Caco-2 (cell line): ENCODE data around the gene CAMTA2. TPM values are rescaled to one million over a fixed set of nuclear protein-coding genes. Genes with fewer than 3 reads are reported as not detected.
A peak's percentile ranks its signal among the peaks of the same experiment; 100 is the strongest.

ENCODE experiments used
- BruUV-seq: library from RNA; stranded (reverse); fragments of 400-500 nt; replicated peaks from 2 replicates; lab custom pipeline; 2021; lab: Mats Ljungman, UMichigan
- CTCF ChIA-PET: fragments of 300-600 bp; sonication (Branson Sonifier 250); formaldehyde crosslinking; loops from one replicate; lab custom pipeline; 2022; ENCODE audit warnings: antibody characterized with exemption; lab: Charles Lee
- POLR2A ChIA-PET: fragments of 300-600 bp; sonication (Branson Sonifier 250); formaldehyde crosslinking; loops from one replicate; lab custom pipeline; 2022; ENCODE audit warnings: antibody characterized with exemption; lab: Charles Lee
- DNase-seq, 2 experiments: peaks; one replicate each; pipeline versions ENCODE4 v3.0.0 to v3.0.0-alpha.2; 2020 to 2022
- H3K27me3 ChIP-seq: replicated peaks from 2 replicates; pipeline ENCODE4 v1.6.0; 2011; ENCODE audit warnings: low read length; ENCODE audit not compliant: control insufficient read depth, insufficient read depth
- H3K36me3 ChIP-seq: 2 replicates; pipeline ENCODE4 v1.5.1; 2011; ENCODE audit warnings: low read length; ENCODE audit not compliant: control insufficient read depth, insufficient read depth
- H3K4me1 ChIP-seq: fragments of 250-450 bp; sonication (Bioruptor Pico); 2 replicates; pipeline ENCODE4 v1.5.1; 2020; ENCODE audit warnings: mild to moderate bottlenecking
- H3K4me3 ChIP-seq: 2 replicates; pipeline ENCODE4 v1.5.1; 2011; ENCODE audit warnings: low read depth, mild to moderate bottlenecking, control low read depth, low read length
- H3K9me3 ChIP-seq: fragments of 250-450 bp; sonication (Bioruptor Pico); 2 replicates; pipeline ENCODE4 v1.5.1; 2020; ENCODE audit warnings: mild to moderate bottlenecking, moderate library complexity
- H3K27ac Mint-ChIP-seq: one replicate; pipeline ENCODE4 v1.8.0; 2022; ENCODE audit warnings: mixed read lengths; ENCODE audit not compliant: unreplicated experiment
- H3K27me3 Mint-ChIP-seq: one replicate; pipeline ENCODE4 v1.8.0; 2022; ENCODE audit warnings: mixed read lengths; ENCODE audit not compliant: insufficient read depth, unreplicated experiment
- H3K36me3 Mint-ChIP-seq: one replicate; pipeline ENCODE4 v1.8.0; 2022; ENCODE audit warnings: mild to moderate bottlenecking, mixed read lengths; ENCODE audit not compliant: insufficient read depth, unreplicated experiment
- H3K4me1 Mint-ChIP-seq: one replicate; pipeline ENCODE4 v1.8.0; 2022; ENCODE audit warnings: low read depth, mixed read lengths; ENCODE audit not compliant: unreplicated experiment
- H3K4me3 Mint-ChIP-seq: one replicate; pipeline ENCODE4 v1.8.0; 2022; ENCODE audit warnings: mild to moderate bottlenecking, moderate library complexity, mixed read lengths; ENCODE audit not compliant: unreplicated experiment
- H3K9me3 Mint-ChIP-seq: one replicate; pipeline ENCODE4 v1.8.0; 2022; ENCODE audit warnings: mixed read lengths; ENCODE audit not compliant: unreplicated experiment
- CTCF ChIP-seq, 2 experiments: fragments of 200-600 bp in 1 of 2; IDR thresholded peaks; 1 replicate in 1 of 2; 2 replicates in 1 of 2; pipeline versions ENCODE4 v1.5.1 to v1.8.0; 2011 to 2022; ENCODE audit warnings: antibody characterized with exemption in 1 of 2, control low read depth in 1 of 2, inconsistent platforms in 1 of 2, low read depth in 1 of 2, low read length in 1 of 2, mild to moderate bottlenecking in 1 of 2, moderate library complexity in 1 of 2; ENCODE audit not compliant: insufficient read depth in 1 of 2, severe bottlenecking in 1 of 2, unreplicated experiment in 1 of 2
- intact Hi-C: fragments of 100-400 bp; cut with micrococcal nuclease; formaldehyde crosslinking; loops from one replicate; pipeline ENCODE4 v1.10.0; 2022; ENCODE audit not compliant: unreplicated experiment
- total RNA-seq: library from RNA; stranded (reverse); gene quantifications from 2 replicates; pipeline ENCODE4 v1.2.3, GENCODE V29; 2022

Gene CAMTA2
- total RNA-seq, 1 experiment from 2014 or later: 18.8 TPM

- intact Hi-C loops: no loop called here
- Histone ChIP-seq H3K4me3 (no peak overlapping the region), H3K27me3 (no peaks in the 10 kb centered on the region), H3K9me3 (no peaks in the 10 kb centered on the region), H3K4me1 (no peaks in the 10 kb centered on the region), H3K36me3 (no peaks in the 10 kb centered on the region)
- BruUV-seq: no TSS peak
- Mint-ChIP-seq H3K4me1 (peaks cover 5% of the 10 kb centered on the region), H3K9me3 (no peaks in the 10 kb centered on the region), H3K4me3 (no peak overlapping the region), H3K36me3 (peaks cover 15% of the 10 kb centered on the region), H3K27ac (no peak overlapping the region), H3K27me3 (no peaks in the 10 kb centered on the region)
- POLR2A ChIA-PET: no interaction called here
- CTCF ChIA-PET: no interaction called here
- TF ChIP-seq CTCF (IDR thresholded peaks at IDR 0.05; ENCODE audit: insufficient read depth in 1 of 2, low read depth in 1 of 2, low read length in 1 of 2, severe bottlenecking in 1 of 2, unreplicated experiment in 1 of 2): no peak
- DNase-seq: no peak
These were observed 51.0 kb downstream of the CAMTA2 start for GRCh38 chr17:4936436-4936835.

GRCh38 chr17:4935650-4936049 is 51.8 kb downstream of the CAMTA2 start:
- Histone ChIP-seq H3K4me3 (no peak overlapping the region), H3K36me3 (no peaks in the 10 kb centered on the region), H3K4me1 (no peaks in the 10 kb centered on the region), H3K27me3 (no peaks in the 10 kb centered on the region), H3K9me3 (no peaks in the 10 kb centered on the region)
- Mint-ChIP-seq H3K4me1 (no peaks in the 10 kb centered on the region), H3K4me3 (no peak overlapping the region), H3K27me3 (no peaks in the 10 kb centered on the region), H3K9me3 (no peaks in the 10 kb centered on the region), H3K36me3 (peaks cover 19% of the 10 kb centered on the region), H3K27ac (no peak overlapping the region)
- ChIA-PET POLR2A (no interaction called here), CTCF (no interaction called here)
- DNase-seq: no peak
- intact Hi-C loops: no loop called here
- no peak for TF ChIP-seq CTCF (IDR thresholded peaks at IDR 0.05; ENCODE audit: insufficient read depth in 1 of 2, low read depth in 1 of 2, low read length in 1 of 2, severe bottlenecking in 1 of 2, unreplicated experiment in 1 of 2)
- BruUV-seq: no TSS peak

GRCh38 chr17:4934173-4934979 is 53.1 kb downstream of the CAMTA2 start:
- H3K9me3 ChIP-seq: no peaks in the 10 kb centered on the region
- TF ChIP-seq CTCF (IDR thresholded peaks at IDR 0.05; ENCODE audit: insufficient read depth in 1 of 2, low read depth in 1 of 2, low read length in 1 of 2, severe bottlenecking in 1 of 2, unreplicated experiment in 1 of 2): peak in 1 of 2 experiments; percentile 16
- Mint-ChIP-seq H3K9me3 (no peaks in the 10 kb centered on the region), H3K27ac (peak overlapping the region; percentile 64), H3K4me3 (no peak overlapping the region), H3K4me1 (no peaks in the 10 kb centered on the region), H3K36me3 (peaks cover 12% of the 10 kb centered on the region), H3K27me3 (no peaks in the 10 kb centered on the region)
- no peaks in the 10 kb centered on the region for H3K27me3 ChIP-seq
- DNase-seq: peak in 1 of 2 experiments; percentile 25
- ChIA-PET CTCF (interaction anchor here (1.3 kb wide), 1 partner anchor 25 kb away, joined by 5 read pairs; no protein-coding TSS in a partner anchor), POLR2A (interaction anchor here (0.7 kb wide), 1 partner anchor 29 kb away, joined by 3 read pairs; no protein-coding TSS in a partner anchor)
- BruUV-seq: no TSS peak
- no peaks in the 10 kb centered on the region for H3K36me3 ChIP-seq
- H3K4me1 ChIP-seq: no peaks in the 10 kb centered on the region
- H3K4me3 ChIP-seq: no peak overlapping the region
- intact Hi-C loops: no loop called here
